WI38 (cell line): Measurements from ENCODE around the gene TRIM66.

ENCODE experiments used
- H3K4me3 ChIP-seq: 2 replicates; pipeline ENCODE4 v1.5.1; 2011; ENCODE audit warnings: low read depth, mild to moderate bottlenecking, control low read depth, low read length
- TF ChIP-seq, protein P1 (sequence below): IDR thresholded peaks from 2 replicates; pipeline ENCODE4 v1.5.1; 2012; ENCODE audit warnings: low read depth, mild to moderate bottlenecking, control low read depth, low read length

TRIM66 gene

DNA sequence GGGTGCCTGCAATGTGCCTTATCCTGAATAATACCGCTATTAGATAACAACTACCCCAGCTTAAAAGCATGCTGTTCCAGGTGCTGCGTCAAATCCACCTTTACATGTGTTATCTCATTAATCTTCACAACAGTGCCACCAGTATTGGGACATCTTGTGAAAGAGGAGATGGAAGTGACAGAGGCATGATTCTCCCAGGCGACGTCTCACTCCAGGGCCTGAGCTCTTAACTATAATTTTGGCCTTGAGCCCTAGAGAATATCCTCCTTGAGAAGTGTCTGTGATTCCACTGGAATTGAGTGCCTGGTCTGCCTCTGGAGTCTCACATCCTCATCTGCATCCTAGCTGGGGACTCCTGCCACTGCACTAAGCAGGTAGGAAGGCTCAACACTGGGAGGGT, 43.9 kb upstream of the TRIM66 start:
- TF ChIP-seq, protein P1, sequence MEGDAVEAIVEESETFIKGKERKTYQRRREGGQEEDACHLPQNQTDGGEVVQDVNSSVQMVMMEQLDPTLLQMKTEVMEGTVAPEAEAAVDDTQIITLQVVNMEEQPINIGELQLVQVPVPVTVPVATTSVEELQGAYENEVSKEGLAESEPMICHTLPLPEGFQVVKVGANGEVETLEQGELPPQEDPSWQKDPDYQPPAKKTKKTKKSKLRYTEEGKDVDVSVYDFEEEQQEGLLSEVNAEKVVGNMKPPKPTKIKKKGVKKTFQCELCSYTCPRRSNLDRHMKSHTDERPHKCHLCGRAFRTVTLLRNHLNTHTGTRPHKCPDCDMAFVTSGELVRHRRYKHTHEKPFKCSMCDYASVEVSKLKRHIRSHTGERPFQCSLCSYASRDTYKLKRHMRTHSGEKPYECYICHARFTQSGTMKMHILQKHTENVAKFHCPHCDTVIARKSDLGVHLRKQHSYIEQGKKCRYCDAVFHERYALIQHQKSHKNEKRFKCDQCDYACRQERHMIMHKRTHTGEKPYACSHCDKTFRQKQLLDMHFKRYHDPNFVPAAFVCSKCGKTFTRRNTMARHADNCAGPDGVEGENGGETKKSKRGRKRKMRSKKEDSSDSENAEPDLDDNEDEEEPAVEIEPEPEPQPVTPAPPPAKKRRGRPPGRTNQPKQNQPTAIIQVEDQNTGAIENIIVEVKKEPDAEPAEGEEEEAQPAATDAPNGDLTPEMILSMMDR = no peak
- H3K4me3 ChIP-seq = no peak overlapping the region

DNA sequence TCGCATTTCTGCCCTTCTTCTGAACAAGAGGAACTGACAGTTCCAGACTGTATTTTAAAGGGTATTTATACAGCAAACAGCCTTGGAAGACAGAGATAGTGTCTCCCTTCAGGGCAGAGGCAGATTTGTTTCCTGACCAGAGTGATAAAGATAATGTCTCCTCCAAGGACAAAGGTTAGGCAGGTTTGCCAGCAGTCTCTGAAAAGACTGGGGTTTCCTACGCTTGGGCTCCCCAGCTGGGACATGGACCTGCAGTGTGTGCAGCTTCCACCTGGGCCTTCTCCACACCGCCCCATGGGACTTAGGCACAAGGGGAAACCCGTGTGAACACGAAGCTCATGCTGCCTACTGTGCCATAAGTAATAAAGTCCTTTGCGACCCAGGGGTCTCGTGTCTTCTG, 42.2 kb upstream of the TRIM66 start:
- no peak overlapping the region for H3K4me3 ChIP-seq
- TF ChIP-seq, protein P1 = no peak

DNA sequence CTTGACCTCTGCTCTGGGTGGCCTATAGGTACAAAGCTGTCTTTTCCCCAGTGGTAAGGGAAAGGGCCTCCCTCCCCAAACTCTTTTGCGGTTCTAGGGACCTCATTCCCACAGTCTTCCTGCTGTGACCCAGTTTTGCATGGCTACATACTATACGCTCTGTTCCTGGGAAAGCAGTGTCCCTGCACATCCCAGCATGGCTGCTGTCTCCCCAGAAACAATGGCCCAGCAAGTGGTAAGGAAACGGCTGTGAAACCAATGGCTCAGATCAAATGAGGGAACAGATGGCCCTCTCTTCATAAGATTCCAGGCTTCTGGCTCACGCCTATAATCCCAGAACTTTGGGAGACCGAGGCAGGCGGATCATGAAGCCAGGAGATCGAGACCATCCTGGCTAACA, 41.2 kb upstream of the TRIM66 start:
- TF ChIP-seq, protein P1 = no peak
- no peak overlapping the region for H3K4me3 ChIP-seq

DNA sequence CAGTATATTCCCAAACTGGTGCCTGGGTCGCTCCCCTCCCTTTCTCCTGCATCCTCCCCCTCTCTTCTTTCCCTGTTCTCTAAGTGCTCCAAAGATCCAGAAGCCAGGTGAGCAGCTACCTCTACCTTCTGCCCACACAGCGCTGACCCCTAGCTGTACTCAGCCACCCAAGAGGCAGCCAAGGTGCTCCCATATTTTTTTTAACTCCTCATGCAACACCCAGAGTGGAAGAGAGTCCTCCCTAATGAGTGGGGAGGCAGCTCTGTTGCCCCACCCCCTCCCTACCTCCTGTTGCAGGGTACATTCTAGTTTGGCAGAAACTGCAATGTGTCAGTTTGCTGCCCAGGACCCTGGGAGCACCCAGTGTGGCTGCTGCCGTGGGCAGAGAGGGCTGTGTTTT, 40.3 kb upstream of the TRIM66 start:
- no peak overlapping the region for H3K4me3 ChIP-seq
- TF ChIP-seq, protein P1 = no peak

DNA sequence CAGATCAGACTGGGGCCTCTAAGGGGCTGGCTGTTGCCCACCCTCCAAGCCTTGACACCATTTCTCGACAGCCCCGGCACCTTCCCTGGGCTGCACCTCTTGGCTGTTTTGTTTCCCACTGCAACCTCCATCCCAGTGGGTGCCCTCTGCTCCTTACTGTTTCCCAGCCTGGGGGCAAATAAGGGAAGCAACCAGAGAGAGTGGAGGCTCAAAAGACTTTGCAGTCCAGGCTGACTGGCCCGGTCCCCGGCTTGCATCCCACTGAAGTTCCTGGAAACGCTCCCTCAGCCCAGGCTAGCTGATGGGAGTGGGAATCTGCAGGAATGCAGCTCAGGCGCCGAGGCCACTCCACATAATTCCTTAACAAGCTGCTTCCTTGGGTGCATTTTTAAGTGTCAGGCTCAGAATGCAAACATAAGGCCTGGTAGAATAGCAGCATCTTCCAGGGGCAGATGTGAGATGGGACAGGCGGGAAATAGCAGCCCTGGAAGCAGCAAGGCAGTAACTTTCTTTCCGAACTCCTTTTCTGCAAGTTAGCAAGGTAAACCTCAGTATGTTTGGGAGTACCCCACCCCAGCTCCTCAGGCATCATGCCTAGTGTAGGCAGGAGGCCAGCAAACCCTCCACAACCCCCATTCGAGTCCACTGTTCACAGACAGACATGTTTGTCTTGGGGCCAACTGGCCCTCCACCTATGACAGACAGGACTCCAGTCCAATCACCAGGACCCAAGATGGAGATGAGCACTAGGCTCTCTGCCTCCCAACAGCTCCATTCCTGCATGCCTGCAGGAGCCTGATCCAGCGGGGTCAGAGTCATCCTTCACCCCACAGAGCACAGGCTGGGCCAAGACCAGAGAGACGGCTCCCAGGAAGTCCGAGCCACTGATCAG, 39.4 kb upstream of the TRIM66 start:
- TF ChIP-seq, protein P1 = no peak
- H3K4me3 ChIP-seq = no peak overlapping the region

DNA sequence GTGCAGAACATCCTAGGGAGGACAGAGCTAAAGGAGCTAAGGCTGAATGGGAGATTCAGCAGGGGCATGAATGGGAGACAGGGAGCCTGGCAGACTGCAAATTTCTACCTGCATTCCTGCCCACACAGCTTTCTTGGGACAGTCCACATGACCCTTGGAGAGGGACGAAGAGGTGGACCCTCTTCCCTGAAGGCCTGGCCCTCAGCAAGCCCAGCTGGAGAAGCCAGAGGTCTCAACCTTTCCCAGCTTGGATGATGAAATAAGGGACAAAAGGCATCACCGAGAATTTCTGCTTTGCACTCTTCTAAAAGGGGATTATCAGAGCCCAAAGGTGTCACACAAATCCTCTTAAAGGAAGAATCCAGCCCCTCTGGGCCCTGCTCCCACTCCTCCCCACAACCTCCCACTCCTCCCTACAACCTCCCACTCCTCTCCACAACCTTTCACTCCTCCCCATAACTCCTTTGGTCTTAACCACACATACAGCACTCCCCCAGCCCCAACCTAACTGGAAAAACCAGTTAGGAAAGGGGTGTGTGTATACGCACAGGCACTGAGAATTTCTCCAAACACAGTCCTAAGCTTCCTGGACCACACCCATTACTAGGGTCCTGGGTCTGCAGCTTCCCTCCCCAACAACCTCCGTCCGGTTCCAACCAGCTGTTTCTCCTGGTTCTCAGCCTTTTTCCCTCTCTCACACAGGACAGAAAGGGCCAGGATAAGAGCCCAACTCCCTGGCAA, 38.6 kb upstream of the TRIM66 start:
- no peak overlapping the region for H3K4me3 ChIP-seq

More for the DNA sequence above, 38.6 kb upstream of the TRIM66 start:
- TF ChIP-seq, protein P1 = no peak
